ENCODE results near the gene WNT10A. TPM values are rescaled to one million over a fixed set of nuclear protein-coding genes. Genes with fewer than 3 reads are reported as not detected.
A peak's percentile ranks its signal among the peaks of the same experiment; 100 is the strongest.

The WNT10A gene
- total and polyA plus RNA-seq, 8 donors, result 4.3 to 6.7 TPM; not detected in 6

- peaks cover 19 to 100% (median 64%) of the 10 kb centered on the region in 3 donors for H3K27me3 ChIP-seq
- intact Hi-C loops (cut with DNase I; ENCODE audit: low total_unique reads), result no loop called here
- H3K27ac ChIP-seq, result no peak overlapping the region
- peaks cover 17 to 39% (median 37%) of the 10 kb centered on the region in 4 donors for H3K4me1 ChIP-seq
- no peak for TF ChIP-seq POLR2AphosphoS5 (IDR thresholded peaks at IDR 0.05)
- no peak for TF ChIP-seq POLR2A (IDR thresholded peaks at IDR 0.05)
- no peak for TF ChIP-seq EP300 (IDR thresholded peaks at IDR 0.05)
- TF ChIP-seq, protein P1, sequence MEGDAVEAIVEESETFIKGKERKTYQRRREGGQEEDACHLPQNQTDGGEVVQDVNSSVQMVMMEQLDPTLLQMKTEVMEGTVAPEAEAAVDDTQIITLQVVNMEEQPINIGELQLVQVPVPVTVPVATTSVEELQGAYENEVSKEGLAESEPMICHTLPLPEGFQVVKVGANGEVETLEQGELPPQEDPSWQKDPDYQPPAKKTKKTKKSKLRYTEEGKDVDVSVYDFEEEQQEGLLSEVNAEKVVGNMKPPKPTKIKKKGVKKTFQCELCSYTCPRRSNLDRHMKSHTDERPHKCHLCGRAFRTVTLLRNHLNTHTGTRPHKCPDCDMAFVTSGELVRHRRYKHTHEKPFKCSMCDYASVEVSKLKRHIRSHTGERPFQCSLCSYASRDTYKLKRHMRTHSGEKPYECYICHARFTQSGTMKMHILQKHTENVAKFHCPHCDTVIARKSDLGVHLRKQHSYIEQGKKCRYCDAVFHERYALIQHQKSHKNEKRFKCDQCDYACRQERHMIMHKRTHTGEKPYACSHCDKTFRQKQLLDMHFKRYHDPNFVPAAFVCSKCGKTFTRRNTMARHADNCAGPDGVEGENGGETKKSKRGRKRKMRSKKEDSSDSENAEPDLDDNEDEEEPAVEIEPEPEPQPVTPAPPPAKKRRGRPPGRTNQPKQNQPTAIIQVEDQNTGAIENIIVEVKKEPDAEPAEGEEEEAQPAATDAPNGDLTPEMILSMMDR (IDR thresholded peaks at IDR 0.05), result no peak
- H3K9me3 ChIP-seq, result no peaks in the 10 kb centered on the region
- peak in 1 of 2 donors; percentile 41 for DNase-seq
- H3K36me3 ChIP-seq, result no peaks in the 10 kb centered on the region
- WGBS, 5 donors, result 37 to 42% (median 39%) methylated on average over 15 to 16 of the region's 16 CpGs
- peak overlapping the region in 1 of 4 donors; percentile 49 for H3K4me3 ChIP-seq
Observed at GRCh38 chr2:218878926-218879761, 1.5 kb upstream of the WNT10A start.

DNA sequence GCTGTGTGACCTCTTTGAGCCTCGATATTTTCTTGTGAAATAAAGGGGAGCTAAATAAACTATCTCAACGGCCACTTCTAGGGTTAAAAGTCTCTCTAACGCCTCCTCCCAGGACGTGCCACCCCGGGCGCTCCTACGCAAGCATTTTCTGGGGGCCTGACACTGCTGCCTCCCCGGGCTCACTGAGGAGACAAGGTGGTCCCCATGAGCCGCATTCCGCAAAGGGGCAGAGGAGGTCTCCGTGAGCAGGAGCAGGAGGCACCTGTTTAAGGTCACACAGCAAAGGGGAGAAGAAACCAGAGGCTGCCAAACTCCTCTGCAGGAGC lies 913 bp upstream of the WNT10A start:
- no peaks in the 10 kb centered on the region for H3K36me3 ChIP-seq
- DNase-seq, result peak in 1 of 2 donors; percentile 7
- H3K9me3 ChIP-seq, result no peaks in the 10 kb centered on the region
- intact Hi-C loops (cut with DNase I; ENCODE audit: low total_unique reads), result no loop called here
- H3K4me1 ChIP-seq, result peaks cover 17 to 39% (median 37%) of the 10 kb centered on the region in 4 donors
- peak overlapping the region in 1 of 5 donors; percentile 3 for H3K27ac ChIP-seq
- peak overlapping the region in 3 of 4 donors; percentile 31 to 49 (median 34) for H3K4me3 ChIP-seq
- WGBS, 5 donors, result 7 to 16% (median 12%) methylated on average over 10 to 11 of the region's 11 CpGs
- TF ChIP-seq POLR2AphosphoS5 (IDR thresholded peaks at IDR 0.05) (no peak), EP300 (IDR thresholded peaks at IDR 0.05) (no peak), POLR2A (IDR thresholded peaks at IDR 0.05) (no peak)
- TF ChIP-seq, protein P1 (IDR thresholded peaks at IDR 0.05), result no peak
- peaks cover 13 to 100% (median 61%) of the 10 kb centered on the region in 3 donors for H3K27me3 ChIP-seq

DNA sequence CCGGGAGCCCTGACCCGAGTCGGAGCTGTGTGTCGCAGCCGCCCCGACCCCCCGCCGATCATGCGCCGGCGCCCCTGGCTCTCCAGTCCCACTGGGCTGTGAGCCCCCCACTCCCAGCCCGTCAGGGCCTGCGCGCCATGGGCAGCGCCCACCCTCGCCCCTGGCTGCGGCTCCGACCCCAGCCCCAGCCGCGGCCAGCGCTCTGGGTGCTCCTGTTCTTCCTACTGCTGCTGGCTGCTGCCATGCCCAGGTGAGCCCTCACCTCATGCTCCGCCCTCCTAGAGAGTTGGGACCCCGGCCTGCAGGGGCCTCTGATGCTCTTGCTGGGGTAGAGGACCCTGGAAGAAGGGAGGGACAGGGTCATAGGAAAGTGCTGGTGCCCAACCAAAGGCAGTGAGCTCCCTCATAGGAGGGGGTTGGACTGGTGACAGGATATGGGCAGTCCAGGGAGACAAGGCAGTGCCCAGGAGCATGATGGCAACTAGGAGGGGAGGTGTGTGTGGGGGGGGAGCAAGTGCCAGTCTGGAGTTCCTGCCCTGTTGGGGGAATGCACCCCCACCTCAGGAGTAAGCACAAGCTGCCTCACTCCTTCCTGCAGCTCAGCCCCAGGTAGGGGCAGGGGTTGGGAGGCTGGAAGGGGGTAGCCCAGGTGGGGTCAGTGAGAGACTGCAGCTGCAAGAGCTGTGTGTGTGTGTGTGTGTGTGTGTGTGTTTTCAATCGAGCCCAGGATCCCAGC lies 375 bp downstream of the WNT10A start:
- H3K9me3 ChIP-seq, result no peaks in the 10 kb centered on the region
- peaks cover 11 to 96% (median 58%) of the 10 kb centered on the region in 3 donors for H3K27me3 ChIP-seq
- H3K27ac ChIP-seq, result peak overlapping the region in 2 of 5 donors; percentile 3 to 67
- no peak for DNase-seq
- intact Hi-C loops (cut with DNase I; ENCODE audit: low total_unique reads), result no loop called here
- 14 to 23% (median 15%) methylated on average over 6 to 24 of the region's 24 CpGs for WGBS, 5 donors
- peak overlapping the region; percentile 31 to 49 (median 32) for H3K4me3 ChIP-seq
- TF ChIP-seq POLR2AphosphoS5 (IDR thresholded peaks at IDR 0.05) (no peak), POLR2A (IDR thresholded peaks at IDR 0.05) (no peak), EP300 (IDR thresholded peaks at IDR 0.05) (no peak)
- TF ChIP-seq, protein P1 (IDR thresholded peaks at IDR 0.05), result no peak
- peaks cover 17 to 39% (median 37%) of the 10 kb centered on the region in 4 donors for H3K4me1 ChIP-seq
- H3K36me3 ChIP-seq, result no peaks in the 10 kb centered on the region

- Histone ChIP-seq H3K4me1 (peaks cover 17 to 39% (median 37%) of the 10 kb centered on the region in 4 donors), H3K36me3 (no peaks in the 10 kb centered on the region), H3K27me3 (peaks cover 11 to 91% (median 58%) of the 10 kb centered on the region in 3 donors), H3K4me3 (no peak overlapping the region), H3K27ac (no peak overlapping the region), H3K9me3 (no peaks in the 10 kb centered on the region)
- TF ChIP-seq POLR2A (IDR thresholded peaks at IDR 0.05) (no peak), POLR2AphosphoS5 (IDR thresholded peaks at IDR 0.05) (no peak), EP300 (IDR thresholded peaks at IDR 0.05) (no peak)
- TF ChIP-seq, protein P1 (IDR thresholded peaks at IDR 0.05), result no peak
- intact Hi-C loops (cut with DNase I; ENCODE audit: low total_unique reads), result no loop called here
- 68 to 83% (median 78%) methylated on average over 10 to 13 of the region's 13 CpGs for WGBS, 5 donors
- no peak for DNase-seq
Observed at GRCh38 chr2:218881744-218882460, 1.2 kb downstream of the WNT10A start.

All from stomach (tissue), 9 donors.